ENCODE results near the gene LGALS12.
"Not testable (repeated sequence)": the region's sequence is repeated elsewhere in the genome, so short reads cannot be mapped to it uniquely, and the experiment has no call there.

The LGALS12 gene

GRCh38 chr11:63504933-63505586 lies 824 bp upstream of the LGALS12 start:
- DNase-seq (ENCODE audit: low read depth): no peak

- DNase-seq (ENCODE audit: low read depth): no peak
Measured at GRCh38 chr11:63506876-63507275, 992 bp downstream of the LGALS12 start.

GRCh38 chr11:63507511-63507910 lies 1.6 kb downstream of the LGALS12 start:
- no peak for DNase-seq (ENCODE audit: low read depth)

GRCh38 chr11:63508009-63508408 lies 2.1 kb downstream of the LGALS12 start:
- DNase-seq (ENCODE audit: low read depth): no peak

GRCh38 chr11:63508745-63509144 lies 2.9 kb downstream of the LGALS12 start:
- DNase-seq (ENCODE audit: low read depth): no peak

- DNase-seq (ENCODE audit: low read depth): no peak
Measured at GRCh38 chr11:63510360-63511047, 4.6 kb downstream of the LGALS12 start.

GRCh38 chr11:63511048-63511748 lies 5.3 kb downstream of the LGALS12 start:
- no peak for DNase-seq (ENCODE audit: low read depth)

- no peak for DNase-seq (ENCODE audit: low read depth)
Measured at GRCh38 chr11:63512816-63513215, 6.9 kb downstream of the LGALS12 start.

GRCh38 chr11:63516109-63516508 lies 10.2 kb downstream of the LGALS12 start:
- DNase-seq (ENCODE audit: low read depth): no peak

- no peak for DNase-seq (ENCODE audit: low read depth)
Measured at GRCh38 chr11:63517156-63517555, 11.3 kb downstream of the LGALS12 start.

GRCh38 chr11:63518548-63518947 lies 12.7 kb downstream of the LGALS12 start:
- no peak for DNase-seq (ENCODE audit: low read depth)

- DNase-seq (ENCODE audit: low read depth): no peak
Measured at GRCh38 chr11:63520606-63521170, 14.8 kb downstream of the LGALS12 start.

- DNase-seq (ENCODE audit: low read depth): no peak
Measured at GRCh38 chr11:63521896-63522295, 16.0 kb downstream of the LGALS12 start.

- no peak for DNase-seq (ENCODE audit: low read depth)
Measured at GRCh38 chr11:63523151-63523550, 17.3 kb downstream of the LGALS12 start.

GRCh38 chr11:63527667-63528066 lies 21.8 kb downstream of the LGALS12 start:
- DNase-seq (ENCODE audit: low read depth): no peak

GRCh38 chr11:63528156-63528555 lies 22.3 kb downstream of the LGALS12 start:
- not testable (repeated sequence) for DNase-seq (ENCODE audit: low read depth)

- DNase-seq (ENCODE audit: low read depth): not testable (repeated sequence)
Measured at GRCh38 chr11:63528729-63529278, 22.9 kb downstream of the LGALS12 start.

- DNase-seq (ENCODE audit: low read depth): not testable (repeated sequence)
Measured at GRCh38 chr11:63529373-63529772, 23.5 kb downstream of the LGALS12 start.

GRCh38 chr11:63530021-63530420 lies 24.1 kb downstream of the LGALS12 start:
- no peak for DNase-seq (ENCODE audit: low read depth)

- DNase-seq (ENCODE audit: low read depth): not testable (repeated sequence)
Measured at GRCh38 chr11:63531074-63531792, 25.3 kb downstream of the LGALS12 start.

- no peak for DNase-seq (ENCODE audit: low read depth)
Measured at GRCh38 chr11:63532117-63532516, 26.2 kb downstream of the LGALS12 start.

All from activated T-cell treated with anti-CD3 and anti-CD28 coated beads for 48 hours (primary cell).